HuH-7 (cell line): ENCODE data around the gene PRDM16.

Source experiments
- DNase-seq: peaks from one replicate; pipeline ENCODE4 v3.0.0; 2011; ENCODE audit warnings: low spot score

The PRDM16 gene

DNA sequence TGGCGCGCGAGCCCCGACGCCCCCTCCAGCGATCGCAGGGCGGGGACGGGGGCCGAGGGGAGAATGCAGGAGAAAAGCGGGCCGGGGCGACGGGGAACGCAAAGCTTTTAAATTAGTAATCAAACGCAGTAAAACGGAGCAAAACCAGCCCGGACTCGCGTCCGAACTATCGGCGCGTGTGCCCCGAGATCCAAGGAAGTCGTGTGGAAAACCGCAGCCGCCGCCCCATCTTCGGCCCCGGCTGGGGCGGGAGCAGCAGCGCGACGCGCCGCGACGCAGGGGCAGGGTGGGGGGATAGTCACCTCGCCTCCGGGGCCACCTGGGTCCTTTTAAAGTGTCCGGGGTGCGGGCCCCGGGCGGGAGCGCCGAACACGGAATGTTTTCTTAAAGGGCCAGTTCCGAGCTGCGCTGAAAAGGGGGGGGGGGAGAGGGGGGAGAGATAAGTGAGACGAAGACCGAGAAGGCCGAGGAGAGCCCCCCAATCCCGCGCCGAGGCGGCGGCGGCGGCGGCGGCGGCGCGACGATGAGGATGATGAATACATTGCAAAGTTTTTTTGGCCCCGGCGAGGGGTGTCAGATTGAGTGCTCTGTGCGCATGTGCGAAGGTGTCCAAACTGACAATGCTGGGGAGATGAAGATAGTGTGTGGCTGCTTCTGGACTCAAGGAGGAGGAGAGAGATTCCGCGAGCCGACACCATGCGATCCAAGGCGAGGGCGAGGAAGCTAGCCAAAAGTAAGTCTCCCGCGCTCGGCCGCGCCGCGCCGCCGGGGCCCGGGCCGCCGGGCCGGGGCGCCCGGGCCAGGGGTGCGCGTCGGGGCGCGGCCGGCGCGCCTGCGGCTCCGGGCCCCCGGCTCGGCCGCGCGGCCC lies at the start of gene PRDM16:
TSS of gene PRDM16 (plus strand) at position 640 of the 868 bp plus-strand sequence. CDS start at position 697, 57 bp downstream.
- peak; percentile 78 for DNase-seq

DNA sequence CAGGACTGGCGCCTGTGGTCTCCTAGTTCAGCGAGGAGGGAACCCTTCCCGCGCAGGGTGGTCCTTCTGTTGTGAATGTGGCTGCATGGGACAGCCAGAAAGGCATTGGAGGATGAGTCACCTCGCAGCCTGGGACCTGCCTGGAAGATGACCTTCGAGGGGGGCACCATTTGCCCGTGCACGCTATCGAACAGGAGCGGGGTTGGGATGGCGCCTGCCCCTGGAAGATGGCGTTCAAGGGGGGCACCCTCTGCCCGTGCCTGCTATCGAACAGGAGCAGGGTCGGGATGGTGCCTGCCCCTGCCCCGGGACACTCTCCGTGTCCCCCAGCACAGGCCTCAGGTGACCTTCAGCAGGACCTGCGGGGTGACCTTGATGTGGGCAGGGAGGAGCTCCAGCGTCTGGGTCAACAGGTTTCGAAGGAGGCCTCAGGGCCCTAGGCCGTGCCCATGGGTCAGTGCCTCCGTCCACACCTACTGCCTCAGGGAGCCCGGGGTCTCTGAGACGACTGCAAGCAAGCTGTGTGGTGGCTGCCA lies 49.4 kb upstream of the PRDM16 start:
- no peak for DNase-seq

DNA sequence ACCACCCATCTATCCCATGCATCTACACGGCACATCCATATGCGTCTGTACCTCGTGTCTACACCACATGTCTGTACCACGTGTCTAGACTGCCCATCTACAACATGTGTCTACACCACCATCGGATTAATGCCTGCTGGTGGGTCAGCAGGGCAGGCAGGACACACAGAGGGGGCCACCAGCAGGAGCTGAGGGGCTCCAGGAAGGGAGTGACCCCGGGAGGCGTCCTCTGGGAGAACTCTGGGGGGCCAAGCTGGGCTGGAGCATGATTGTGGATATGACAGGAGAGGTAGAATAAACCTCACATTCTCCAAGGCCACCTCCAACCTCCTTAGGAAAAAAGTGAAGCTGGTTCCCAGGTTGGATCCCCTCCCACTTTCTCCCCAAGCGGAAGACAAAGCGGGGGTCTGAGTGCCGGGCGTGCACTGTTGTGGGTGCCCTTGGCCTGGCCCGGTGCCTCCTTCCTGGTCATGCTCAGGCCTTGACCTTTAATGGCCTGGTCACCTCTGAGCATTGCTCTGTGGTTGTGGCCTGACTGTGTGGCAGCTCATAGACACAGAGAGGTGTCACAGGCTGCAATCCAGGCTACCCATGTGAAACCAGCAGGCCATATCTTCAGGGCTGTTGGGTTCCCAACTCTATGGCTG lies 48.6 kb upstream of the PRDM16 start:
- no peak for DNase-seq

DNA sequence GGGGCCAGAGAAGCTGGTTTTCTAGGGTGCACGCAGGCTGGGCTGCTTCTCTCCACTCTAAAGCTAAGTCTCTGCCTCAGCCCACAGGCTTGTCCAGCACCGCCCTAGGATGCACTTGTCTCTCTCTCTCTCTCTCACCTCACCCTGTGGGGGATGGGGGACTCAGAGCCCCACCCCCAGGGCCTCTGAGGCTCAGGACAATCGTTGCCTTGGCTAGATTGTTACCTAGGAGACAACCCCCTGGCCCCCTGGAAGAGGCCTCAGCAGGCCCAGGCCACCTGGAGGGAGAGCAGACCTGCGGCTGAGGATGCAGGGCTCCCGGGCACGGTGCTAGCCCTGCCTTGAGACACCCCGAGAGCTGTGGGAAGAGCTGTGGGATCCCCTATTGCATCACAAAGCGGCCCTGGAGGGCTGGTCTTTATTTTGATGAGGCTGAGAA lies 47.8 kb upstream of the PRDM16 start, which contains the start of gene ACTRT2:
TSS of gene ACTRT2 (plus strand) at position 235 of the 439 bp plus-strand sequence. CDS start 220 bp downstream, outside the sequence.
- no peak for DNase-seq

DNA sequence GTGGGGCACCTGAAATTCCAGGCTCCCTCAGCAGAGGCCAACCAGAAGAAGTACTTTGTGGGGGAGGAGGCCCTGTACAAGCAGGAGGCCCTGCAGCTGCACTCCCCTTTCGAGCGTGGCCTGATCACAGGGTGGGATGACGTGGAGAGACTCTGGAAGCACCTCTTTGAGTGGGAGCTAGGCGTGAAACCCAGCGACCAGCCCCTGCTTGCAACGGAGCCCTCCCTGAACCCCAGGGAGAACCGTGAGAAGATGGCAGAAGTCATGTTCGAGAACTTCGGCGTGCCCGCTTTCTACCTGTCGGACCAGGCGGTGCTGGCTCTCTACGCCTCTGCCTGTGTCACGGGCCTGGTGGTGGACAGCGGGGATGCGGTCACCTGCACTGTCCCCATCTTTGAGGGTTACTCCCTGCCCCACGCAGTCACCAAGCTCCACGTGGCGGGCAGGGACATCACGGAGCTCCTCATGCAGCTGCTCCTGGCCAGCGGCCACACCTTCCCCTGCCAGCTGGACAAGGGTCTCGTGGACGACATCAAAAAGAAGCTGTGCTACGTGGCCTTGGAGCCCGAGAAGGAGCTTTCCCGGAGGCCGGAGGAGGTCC lies 47.1 kb upstream of the PRDM16 start:
- DNase-seq: no peak

DNA sequence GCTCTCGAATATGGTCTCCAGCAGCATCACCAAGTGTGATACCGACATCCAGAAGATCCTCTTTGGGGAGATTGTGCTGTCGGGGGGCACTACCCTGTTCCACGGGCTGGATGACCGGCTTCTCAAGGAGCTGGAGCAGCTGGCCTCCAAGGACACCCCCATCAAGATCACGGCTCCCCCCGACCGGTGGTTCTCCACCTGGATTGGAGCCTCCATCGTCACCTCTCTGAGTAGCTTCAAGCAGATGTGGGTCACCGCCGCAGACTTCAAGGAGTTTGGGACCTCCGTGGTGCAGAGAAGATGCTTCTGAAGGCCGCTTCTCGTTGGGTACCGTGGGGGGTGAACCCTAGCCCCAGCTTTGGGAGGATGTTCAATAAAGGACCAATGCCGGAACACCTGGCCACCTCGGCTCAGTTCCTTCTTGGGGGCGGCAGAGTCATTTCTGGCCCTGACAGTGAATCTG lies 46.5 kb upstream of the PRDM16 start:
- no peak for DNase-seq

DNA sequence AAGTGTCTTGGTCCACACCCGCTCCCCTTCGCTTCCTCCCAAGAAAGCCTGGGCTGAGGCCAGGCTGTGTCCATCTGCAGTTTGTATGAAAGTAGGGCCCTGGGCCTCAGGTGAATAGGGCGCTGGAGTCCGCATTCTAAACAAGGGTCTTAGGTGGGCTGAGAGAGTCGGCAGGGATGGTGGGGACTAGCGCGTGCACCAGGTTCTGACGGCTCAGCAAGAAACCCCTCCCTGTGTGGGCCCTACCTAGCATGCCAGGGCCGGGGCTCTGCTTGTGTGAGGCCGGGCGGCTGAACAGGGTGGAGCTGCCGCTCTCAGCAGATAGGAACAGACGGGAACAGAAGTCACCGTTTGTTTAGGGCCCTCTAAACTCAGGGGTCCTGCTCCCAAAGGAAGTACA lies 46.0 kb upstream of the PRDM16 start:
- DNase-seq: no peak

DNA sequence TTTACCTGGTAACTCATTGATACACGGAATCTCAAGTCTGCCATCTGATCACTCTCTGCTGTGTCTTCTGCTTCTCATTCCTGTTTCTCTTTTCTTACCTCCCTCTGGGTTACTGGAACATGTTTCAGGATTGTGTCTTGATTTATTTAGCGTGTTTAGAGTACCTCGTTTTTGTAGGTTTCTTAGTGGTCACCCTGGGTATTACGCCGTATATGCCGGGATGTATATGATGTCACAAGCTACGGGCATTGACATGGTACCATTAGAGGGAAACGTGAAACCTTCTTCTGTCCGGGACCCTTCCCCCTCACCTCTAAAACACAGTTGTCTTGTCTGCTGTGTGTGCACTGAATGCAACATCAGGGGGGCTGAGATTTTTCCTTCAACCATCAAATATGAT lies 45.0 kb upstream of the PRDM16 start:
- peak; percentile 52 for DNase-seq

DNA sequence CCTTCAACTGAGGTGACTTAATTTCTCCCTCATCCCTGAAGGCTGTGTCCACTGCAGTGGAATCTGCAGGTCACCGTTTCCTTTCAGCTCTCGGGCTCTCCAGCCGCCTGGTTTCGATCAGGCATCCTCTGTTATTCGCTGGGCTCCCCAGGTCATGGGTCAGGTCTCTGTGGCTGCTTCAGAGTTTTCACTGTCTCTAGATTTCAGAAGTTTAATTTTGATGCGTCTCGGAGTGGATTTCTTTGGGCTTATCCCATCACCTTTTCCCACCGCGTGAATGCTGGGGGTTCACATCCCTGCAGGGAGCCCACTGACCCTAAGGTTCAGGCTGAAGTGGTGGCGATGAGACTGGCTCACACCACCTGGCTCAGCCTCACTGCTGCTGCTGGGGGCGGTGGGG lies 44.4 kb upstream of the PRDM16 start:
- DNase-seq: no peak

DNA sequence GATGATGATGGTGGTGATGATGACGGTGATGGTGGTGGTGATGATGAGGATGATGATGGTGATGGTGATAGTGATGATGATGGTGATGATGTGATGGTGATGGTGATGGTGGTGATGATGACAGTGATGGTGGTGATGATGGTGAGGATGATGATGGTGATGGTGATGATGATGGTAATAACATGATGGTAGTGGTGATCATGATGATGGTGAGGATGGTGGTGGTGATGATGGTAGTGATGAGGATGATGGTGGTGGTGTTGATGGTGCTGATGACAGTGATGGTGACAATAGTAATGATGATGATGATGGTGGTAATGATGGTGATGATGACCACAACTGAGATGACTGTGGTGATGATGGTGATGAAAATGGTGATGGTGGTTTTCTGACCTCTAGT lies 42.9 kb upstream of the PRDM16 start:
- no peak for DNase-seq

DNA sequence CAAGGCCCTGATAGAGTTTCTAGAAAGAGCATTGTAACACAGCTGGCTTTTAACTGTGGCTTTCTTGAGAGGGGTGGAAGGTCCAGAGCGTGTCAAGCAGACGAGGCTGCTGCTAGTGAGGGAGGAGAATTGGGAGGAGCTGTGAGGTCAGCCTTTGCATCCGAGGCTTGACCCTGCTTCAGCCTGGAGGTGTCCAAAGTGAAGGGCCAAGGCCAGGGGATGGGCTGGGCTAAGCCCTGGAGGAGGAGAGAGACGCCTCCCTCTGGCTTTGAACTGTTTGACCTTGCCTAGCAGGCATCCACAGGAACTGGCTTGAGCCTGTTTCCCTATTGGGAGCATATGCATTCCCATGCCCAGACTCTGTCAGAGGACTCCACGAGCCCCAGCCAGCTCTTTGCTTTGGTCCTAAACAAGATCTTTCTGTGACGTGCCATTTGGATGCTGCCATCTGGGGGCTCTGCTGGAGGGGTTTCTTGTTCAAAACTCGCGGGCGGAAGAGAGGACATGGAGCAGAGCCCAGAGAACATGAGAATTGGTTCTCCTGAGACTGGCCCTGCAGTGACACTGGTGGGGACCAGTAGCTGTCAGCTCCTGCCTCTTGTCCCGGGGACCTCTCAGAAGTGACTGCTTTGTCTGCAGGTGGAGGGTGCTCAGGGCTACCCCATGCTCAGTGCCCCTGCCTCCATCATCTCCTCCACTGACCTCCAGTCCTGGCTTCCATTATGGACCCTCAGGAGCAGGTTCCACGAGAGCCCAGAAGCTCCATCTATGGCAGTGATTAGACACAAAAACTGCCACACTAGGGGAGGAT lies 42.2 kb upstream of the PRDM16 start:
- no peak for DNase-seq

DNA sequence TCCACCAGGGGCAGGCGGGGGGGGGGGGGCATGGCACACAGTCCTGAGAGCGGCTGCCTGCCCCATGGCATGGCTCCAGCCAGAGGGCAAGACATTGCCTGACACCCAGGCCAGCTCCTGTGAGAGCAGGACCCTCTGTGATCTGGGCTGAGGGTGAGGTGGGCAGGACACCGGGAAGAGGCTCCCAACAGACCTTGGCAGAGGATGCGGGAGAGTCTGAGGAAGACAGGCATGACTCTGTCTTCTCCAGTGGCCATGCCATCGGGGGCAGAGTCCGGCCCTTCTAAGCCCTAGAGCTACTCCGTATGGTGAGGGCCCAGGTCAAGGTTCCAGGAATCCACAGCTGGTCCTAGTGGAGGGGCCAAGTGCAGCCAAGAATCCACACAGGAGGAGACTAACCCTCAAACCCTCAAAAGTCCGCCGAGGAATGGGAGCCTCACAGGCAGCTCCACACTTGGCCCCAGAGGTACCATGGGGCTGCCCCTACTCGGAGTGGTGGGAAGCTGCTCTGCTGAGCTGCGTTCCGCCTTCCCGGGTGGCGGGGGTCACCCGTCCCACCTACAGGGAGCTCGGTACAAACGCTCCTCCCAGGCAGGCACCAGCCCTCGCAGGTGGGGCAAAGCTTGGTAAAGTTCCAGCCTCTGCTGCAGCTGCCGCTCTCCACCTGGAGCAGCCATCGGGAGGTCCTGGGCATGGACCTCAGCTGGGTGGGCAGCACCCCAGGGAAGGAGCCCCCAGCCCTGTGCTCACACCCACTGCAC lies 41.2 kb upstream of the PRDM16 start:
- DNase-seq: no peak

DNA sequence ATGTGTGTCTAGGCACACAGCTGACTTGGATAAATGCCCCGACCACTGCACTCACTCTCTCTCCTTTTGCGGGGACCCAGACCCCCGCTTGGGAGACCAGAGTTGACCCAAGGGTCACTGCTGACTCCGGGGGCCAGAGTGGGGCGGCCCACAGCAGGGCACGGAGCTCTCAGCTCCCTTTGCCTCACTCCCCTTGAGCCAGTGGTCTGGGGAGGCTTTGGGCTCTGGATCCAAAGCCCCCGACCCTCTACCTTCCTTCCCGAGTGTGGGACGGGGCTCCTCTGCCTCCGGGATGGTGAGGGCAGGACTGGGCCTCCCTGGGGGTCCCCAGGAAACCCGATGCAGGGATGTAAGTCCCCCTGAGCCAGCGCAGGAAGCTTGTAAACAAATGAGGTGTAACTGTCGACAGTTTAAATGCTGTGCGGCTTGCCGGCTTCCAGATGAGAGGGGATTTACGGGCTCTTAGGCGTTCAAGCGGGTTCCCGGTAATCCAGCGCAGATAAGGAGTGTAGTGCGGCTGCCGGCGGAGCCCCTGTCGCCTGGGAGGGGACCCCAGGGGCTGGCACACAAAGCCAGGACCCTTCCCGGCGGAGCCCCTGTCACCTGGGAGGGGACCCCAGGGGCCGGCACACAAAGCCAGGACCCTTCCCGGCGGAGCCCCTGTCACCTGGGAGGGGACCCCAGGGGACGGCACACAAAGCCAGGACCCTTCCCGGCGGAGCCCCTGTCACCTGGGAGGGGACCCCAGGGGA lies 40.3 kb upstream of the PRDM16 start:
- DNase-seq: no peak

DNA sequence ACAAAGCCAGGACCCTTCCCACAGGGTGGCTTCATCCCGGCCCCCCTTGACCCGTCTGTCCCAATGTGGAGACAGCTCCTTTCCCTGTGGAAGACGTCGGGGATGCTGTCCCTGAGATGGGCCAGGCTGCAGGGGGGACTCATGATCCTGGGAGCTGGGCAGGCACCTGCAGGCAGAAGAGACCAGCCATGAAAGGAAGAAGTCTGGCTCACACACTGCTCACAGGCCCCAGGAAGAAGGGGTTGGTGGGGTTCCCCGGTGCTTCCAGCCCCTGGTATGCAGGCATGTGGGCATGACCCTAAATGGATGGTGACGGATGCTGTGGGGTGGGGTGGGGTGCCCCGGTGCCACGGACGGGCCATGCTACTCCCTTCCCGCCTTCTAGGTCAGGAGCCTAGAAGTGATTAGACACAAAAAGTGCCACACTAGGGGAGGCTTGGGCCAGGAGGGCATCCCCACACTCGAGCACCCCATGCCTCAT lies 39.5 kb upstream of the PRDM16 start:
- DNase-seq: no peak

DNA sequence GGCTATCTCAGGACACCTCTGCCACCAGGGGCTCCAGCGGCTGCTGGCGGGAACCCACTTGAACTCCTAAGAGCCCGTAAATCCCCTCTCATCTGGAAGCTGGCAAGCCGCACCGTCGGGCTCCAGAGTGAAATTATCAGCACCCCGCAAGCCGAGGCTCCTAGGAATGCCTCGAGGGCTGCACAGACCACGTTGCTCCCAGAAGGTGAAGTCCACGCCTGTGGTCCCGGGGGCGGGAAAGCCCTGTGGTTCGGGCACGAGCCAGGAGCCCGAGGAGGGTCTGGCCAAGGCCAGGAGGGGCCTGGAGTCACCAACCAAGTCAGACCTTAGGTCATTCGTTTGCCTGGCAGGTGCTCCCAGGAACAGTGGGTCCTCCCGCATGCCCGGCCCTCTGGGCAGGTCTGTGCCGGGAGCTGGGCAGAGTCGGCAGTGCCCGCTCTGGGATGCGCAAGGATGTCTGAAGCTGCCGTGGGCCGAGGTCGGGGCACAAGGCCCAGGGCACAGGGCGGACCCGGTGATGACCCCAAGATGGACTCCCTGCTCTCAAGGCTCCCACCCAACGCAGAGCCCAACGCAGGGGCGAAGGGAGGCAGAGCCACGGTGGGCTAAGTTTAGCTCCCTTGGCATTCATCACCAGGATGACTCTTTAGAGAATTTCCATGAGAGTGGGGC lies 38.9 kb upstream of the PRDM16 start:
- no peak for DNase-seq

DNA sequence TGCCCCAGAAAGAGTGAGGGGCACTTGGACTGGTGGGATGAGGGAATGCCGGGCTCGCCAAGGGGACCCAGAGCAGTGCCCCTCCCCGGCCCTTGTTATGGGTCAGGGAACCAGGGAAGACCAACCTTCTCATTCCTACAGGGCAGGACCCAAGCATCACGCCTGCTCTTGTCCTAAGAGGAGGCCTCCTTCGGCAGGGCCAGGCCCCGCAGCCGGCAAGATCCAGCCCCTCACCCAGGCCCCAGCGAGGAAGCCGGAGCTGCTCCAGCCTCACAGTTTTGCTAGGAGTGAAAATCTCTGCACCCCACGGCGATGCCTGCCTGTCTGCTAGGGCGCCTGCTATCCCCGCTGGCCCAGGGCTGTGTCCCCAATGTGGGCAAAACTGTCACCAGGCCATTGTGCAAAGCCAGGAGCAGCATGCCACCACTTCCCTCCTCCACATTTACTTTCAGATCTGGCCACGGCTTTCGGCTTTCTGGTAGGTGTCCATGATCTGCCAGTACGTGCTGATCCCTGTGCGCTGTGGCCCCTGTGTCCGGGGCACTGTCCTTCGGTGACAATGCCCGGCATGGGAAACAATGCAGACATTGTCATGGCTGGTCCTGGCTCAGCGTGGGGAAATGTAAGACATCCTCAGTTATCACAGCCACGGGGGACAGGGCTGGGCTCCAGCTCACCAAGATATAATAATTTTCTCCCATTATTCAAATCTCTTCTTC lies 38.2 kb upstream of the PRDM16 start:
- no peak for DNase-seq

DNA sequence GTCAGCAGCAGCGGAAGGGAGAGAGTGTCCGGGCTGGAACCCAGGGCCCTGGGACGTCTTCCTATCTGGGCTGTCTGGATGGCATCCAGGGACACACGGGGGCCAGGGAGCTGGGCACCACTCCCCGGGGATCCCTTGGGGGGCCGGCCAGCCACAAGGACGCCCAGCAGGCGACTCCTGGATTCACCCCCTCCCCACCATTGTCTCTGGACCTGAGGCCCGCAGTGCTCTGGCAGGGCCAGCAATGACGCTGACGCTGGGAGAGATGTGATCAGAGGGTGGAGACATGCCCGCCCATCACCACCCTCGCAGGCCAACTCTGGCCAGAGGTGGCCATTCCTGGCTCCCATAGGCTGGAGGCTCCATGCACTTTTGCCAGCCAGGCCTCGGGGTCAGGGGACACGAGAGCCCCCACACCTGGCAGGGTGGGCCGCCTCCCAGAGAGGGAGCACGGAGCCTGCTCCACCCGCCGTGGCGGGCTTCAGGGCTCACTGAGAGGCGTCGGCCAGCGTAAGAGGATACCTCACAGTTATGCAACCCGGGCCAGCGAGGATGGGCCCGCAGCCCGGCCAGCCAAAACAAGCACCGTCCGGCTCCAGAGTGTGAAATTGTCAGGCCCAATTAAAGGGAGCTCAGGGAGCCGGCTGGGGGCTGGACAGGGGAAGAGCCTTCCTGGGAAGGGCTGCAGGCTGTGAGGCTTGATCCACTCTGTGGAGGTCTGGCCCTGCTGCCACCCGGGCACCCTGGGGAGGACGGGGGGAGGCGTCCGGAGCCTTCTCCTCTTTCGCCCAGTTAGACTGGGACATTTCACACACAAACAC lies 37.4 kb upstream of the PRDM16 start:
- DNase-seq: no peak
